Cardiac muscle cell (in vitro differentiated cells and primary cell): Measurements from ENCODE around the gene SPEF2. TPM values are rescaled to one million over a fixed set of nuclear protein-coding genes. Genes with fewer than 3 reads are reported as not detected.

Experiments
- DNase-seq, 2 donors: peaks; one replicate each; pipeline versions ENCODE4 v3.0.0 to v3.0.0-alpha.2; 2010 to 2017; ENCODE audit warnings: low read depth in 1 of 2, low spot score in 1 of 2
- H3K27ac ChIP-seq: fragments of 200-600 bp; sonication (generic); 2 replicates; pipeline ENCODE4 v1.5.1; 2016
- H3K27me3 ChIP-seq: fragments of 200-600 bp; sonication (generic); 2 replicates; pipeline ENCODE4 v1.6.0; 2016; ENCODE audit warnings: control low read depth
- H3K36me3 ChIP-seq: fragments of 200-600 bp; sonication (generic); 2 replicates; pipeline ENCODE4 v1.5.1; 2016; ENCODE audit warnings: control low read depth
- H3K4me1 ChIP-seq: fragments of 200-600 bp; sonication (generic); 2 replicates; pipeline ENCODE4 v1.8.1; 2017; ENCODE audit warnings: low read depth, mild to moderate bottlenecking, mixed run types
- H3K4me3 ChIP-seq: fragments of 200-600 bp; sonication (generic); 2 replicates; pipeline ENCODE4 v1.5.1; 2016; ENCODE audit warnings: mild to moderate bottlenecking
- H3K9me3 ChIP-seq: fragments of 200-600 bp; sonication (generic); 2 replicates; pipeline ENCODE4 v1.5.1; 2017; ENCODE audit warnings: low read depth, mild to moderate bottlenecking, control low read depth
- polyA plus RNA-seq: library from polyadenylated mRNA; unstranded; fragments of >200 nt; fragmentation: Nextera tagmentation; extraction: Ambion mirVana; gene quantifications from 2 replicates; pipeline ENCODE4 v1.2.1, GENCODE V29; 2016
- total RNA-seq: library from RNA; depleted of rRNA; stranded (reverse); fragments of >200 nt; gene quantifications from 2 replicates; pipeline ENCODE4 v1.2.3, GENCODE V29; 2016
- TF ChIP-seq, protein P1 (sequence below): IDR thresholded peaks from 2 replicates; pipeline ENCODE4 v1.5.1; 2012; ENCODE audit warnings: low read depth, mild to moderate bottlenecking, low read length

The SPEF2 gene
- total RNA-seq (2.2 and 5.7 TPM in 2 replicates), polyA plus RNA-seq (3.2 and 4.4 TPM in 2 replicates)

DNA sequence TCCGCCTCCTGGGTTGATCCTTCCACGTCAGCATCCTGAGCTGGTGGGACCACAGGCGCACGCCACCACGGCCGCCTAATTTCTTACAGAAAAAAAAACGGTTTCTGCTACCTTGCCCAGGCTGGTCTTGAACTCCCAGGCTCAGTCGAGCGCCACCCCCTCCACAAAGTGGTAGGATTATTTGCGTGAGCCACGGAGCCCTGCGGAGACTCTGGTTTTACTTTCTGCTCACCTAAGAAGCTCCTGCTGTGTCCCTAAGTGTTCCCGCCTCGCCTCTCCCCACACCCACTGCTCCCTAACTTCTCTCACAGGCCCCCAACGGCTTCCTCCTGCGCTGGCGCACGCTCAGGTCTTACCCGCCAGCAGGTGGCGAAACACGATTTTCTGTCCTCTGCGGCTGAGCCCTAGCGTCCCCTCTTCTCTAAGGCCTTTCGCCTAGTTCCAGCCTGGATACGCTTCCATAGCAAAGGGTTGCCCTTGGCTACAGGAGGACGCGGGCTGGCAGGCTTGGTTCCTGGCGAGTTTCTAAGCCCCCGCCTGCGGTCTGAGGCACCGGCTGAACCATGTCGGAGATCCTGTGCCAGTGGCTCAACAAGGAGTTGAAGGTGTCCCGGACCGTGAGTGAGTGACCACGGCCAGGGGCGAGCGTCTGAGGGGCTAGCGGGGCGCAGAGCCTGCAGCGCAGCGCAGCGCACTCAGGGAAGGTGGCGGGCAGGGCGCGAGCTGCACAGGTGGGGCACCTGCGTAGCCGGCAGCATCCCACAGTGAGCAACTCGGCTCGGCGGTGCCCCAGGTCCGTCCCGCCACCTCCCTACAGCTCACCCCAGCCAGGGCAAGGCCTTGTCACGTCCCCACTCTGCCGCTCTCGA is at the start of gene SPEF2:
TSS of gene SPEF2 (plus strand) at position 429 of the 869 bp plus-strand sequence. CDS start at position 564, 135 bp downstream.
- H3K4me1 ChIP-seq = no peaks in the 10 kb centered on the region

GRCh38 chr5:35575578-35575977 is 42.1 kb upstream of the SPEF2 start:
- H3K9me3 ChIP-seq = no peaks in the 10 kb centered on the region

More for the DNA sequence above, at the start of gene SPEF2:
- H3K27ac ChIP-seq = no peak within 1 kb of the TSS
- TF ChIP-seq, protein P1, sequence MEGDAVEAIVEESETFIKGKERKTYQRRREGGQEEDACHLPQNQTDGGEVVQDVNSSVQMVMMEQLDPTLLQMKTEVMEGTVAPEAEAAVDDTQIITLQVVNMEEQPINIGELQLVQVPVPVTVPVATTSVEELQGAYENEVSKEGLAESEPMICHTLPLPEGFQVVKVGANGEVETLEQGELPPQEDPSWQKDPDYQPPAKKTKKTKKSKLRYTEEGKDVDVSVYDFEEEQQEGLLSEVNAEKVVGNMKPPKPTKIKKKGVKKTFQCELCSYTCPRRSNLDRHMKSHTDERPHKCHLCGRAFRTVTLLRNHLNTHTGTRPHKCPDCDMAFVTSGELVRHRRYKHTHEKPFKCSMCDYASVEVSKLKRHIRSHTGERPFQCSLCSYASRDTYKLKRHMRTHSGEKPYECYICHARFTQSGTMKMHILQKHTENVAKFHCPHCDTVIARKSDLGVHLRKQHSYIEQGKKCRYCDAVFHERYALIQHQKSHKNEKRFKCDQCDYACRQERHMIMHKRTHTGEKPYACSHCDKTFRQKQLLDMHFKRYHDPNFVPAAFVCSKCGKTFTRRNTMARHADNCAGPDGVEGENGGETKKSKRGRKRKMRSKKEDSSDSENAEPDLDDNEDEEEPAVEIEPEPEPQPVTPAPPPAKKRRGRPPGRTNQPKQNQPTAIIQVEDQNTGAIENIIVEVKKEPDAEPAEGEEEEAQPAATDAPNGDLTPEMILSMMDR = peak; percentile 84
- peaks cover 24% of the 10 kb centered on the region for H3K27me3 ChIP-seq
- H3K4me3 ChIP-seq = peak within 1 kb of the TSS; percentile 82
- peak; percentile 92 to 93 for DNase-seq
- no peaks in the 10 kb centered on the region for H3K36me3 ChIP-seq
- no peaks in the 10 kb centered on the region for H3K9me3 ChIP-seq

GRCh38 chr5:35587419-35587818 is 30.2 kb upstream of the SPEF2 start:
- Histone ChIP-seq H3K36me3 (no peaks in the 10 kb centered on the region), H3K4me1 (no peaks in the 10 kb centered on the region), H3K27ac (no peak overlapping the region), H3K9me3 (no peaks in the 10 kb centered on the region), H3K27me3 (peaks cover 13% of the 10 kb centered on the region), H3K4me3 (no peak overlapping the region)
- TF ChIP-seq, protein P1 = no peak
- no peak for DNase-seq

More at GRCh38 chr5:35575578-35575977, 42.1 kb upstream of the SPEF2 start:
- Histone ChIP-seq H3K4me3 (no peak overlapping the region), H3K4me1 (no peaks in the 10 kb centered on the region), H3K36me3 (no peaks in the 10 kb centered on the region), H3K27ac (no peak overlapping the region), H3K27me3 (no peaks in the 10 kb centered on the region)
- TF ChIP-seq, protein P1 = no peak
- no peak for DNase-seq

DNA sequence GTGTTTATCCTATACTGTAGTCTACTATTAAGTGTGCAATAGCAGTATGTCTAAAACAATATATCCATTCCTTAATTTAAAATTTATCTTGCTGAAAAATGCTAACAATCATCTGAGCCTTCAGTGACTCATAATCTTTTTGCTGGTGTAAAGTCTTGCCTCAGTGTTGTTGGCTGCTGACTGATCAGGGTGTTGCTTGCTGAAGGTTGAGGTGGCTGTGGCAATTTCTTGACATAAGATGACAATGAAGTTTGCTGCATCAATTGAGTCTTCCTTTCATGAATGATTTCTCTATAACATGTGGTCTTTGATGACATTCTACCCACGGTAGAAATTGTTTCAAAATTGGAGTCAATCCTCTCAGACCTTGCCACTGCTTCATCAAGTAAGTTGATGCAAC is 24.3 kb upstream of the SPEF2 start:
- no peaks in the 10 kb centered on the region for H3K36me3 ChIP-seq
- DNase-seq = no peak

GRCh38 chr5:35598707-35599370 is 18.8 kb upstream of the SPEF2 start:
- no peaks in the 10 kb centered on the region for H3K27me3 ChIP-seq
- no peaks in the 10 kb centered on the region for H3K36me3 ChIP-seq
- no peak overlapping the region for H3K4me3 ChIP-seq
- H3K27ac ChIP-seq = no peak overlapping the region
- no peaks in the 10 kb centered on the region for H3K9me3 ChIP-seq
- peak in 1 of 2 donors; percentile 12 for DNase-seq
- TF ChIP-seq, protein P1 = no peak
- no peaks in the 10 kb centered on the region for H3K4me1 ChIP-seq

More for the DNA sequence above, 24.3 kb upstream of the SPEF2 start:
- Histone ChIP-seq H3K9me3 (no peaks in the 10 kb centered on the region), H3K27ac (no peak overlapping the region), H3K4me1 (no peaks in the 10 kb centered on the region), H3K27me3 (peaks cover 9% of the 10 kb centered on the region), H3K4me3 (no peak overlapping the region)
- TF ChIP-seq, protein P1 = no peak
